ENCODE measurements around the gene KMT2C.
"Not testable (repeated sequence)": the region's sequence is repeated elsewhere in the genome, so short reads cannot be mapped to it uniquely, and the experiment has no call there.

Gene KMT2C

DNA sequence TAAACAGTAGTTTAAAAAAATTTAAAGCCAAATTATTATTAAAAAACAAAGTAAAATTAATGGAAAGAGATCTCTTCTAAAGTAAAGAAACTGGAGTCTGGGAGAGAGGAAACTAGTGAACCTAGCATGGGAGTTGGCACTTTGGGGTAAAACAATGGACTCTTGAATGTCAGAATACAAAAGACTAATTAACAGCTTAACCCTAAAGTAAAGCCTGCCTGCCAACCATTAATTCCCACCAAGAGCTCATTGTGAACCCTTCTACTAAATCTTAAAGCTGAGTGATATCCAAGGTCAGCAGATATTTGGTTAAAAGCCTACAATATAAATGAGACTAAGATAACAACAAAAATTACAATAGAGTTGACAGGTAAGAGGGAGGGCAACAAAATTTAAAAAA lies 36.5 kb downstream of the KMT2C start:
- DNase-seq = no peak

DNA sequence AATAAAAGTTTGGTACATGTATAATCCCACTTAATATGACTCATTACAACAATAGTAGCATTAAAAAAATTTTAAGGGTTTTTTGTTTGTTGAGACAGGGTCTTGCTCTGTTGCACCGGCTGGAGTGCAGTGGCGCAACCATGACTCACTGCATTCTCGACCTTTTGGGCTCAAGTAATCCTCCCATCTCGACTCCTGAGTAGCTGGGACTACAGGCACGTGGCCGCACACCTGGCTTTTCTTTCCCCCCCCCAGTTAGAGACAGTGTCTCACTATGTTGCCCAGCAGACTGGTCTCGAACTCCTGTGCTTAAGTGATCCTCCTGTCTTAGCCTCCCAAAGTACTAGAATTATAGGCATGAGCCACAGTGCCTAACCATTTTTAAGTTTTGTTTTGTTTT lies 40.7 kb downstream of the KMT2C start:
- no peak for DNase-seq

- not testable (repeated sequence) for DNase-seq
Measured at GRCh38 chr7:152394214-152394613, 41.6 kb downstream of the KMT2C start.

DNA sequence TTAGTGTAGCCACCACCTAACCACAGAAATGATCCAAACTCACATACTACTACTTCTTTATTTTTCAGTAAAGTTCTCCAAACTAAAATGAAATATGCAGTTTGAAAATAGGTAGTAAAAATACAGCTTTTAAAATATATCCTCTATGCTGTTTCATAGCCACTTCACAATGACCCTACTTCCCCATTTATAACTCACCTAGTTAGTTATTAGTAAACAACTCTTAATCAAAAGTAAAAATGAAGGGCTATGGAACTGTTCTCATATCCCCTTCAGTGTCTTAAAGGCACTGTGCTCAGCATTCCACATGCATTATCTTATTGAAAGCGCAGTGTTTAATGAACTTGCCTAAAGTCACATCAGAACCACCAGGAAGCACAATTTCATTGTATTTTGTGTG lies 43.5 kb downstream of the KMT2C start:
- no peak for DNase-seq

GRCh38 chr7:152386136-152386764 lies 49.6 kb downstream of the KMT2C start:
- not testable (repeated sequence) for DNase-seq

DNA sequence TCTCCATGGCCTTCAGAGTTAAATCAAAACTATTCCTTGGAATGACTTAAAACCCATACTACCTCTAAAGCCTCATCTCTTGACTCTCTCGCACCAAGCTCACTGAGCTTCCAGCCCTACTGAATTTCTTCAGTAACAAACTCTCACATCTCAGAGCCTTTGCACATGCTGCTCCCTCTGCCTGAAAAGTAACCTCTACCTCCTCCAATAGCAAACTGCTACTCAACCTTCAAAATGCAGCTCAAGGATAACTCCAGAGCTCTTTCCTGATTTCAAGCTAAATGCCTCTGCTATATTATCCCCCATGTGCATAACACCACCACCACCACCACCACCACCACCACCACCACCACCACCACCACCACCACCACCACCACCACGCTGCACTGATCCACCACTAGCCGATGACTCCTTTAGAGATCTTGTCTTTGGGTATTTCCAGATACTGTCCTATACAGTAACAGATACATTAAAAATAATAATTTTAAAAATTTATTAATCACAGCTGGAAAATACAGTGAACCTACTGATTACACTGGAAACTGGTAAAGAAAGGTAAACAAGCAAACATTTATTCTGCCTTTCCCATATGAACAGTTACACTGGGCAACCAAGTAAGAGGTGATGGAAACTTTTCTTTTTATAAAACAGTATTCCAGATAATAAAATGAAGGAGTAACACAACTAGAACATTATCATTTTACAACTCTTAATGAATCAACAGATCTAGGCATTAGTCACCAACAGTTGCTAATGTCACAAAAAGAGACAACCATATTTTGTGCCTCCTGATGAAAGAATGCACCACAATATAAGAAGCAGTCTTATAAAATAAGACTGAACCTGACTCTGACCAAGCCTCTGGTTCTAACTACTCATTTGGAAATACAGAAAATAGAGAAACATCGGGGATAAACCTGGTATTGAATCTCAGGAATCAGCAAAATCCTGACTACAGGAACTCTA lies 51.3 kb downstream of the KMT2C start:
- not testable (repeated sequence) for DNase-seq

DNA sequence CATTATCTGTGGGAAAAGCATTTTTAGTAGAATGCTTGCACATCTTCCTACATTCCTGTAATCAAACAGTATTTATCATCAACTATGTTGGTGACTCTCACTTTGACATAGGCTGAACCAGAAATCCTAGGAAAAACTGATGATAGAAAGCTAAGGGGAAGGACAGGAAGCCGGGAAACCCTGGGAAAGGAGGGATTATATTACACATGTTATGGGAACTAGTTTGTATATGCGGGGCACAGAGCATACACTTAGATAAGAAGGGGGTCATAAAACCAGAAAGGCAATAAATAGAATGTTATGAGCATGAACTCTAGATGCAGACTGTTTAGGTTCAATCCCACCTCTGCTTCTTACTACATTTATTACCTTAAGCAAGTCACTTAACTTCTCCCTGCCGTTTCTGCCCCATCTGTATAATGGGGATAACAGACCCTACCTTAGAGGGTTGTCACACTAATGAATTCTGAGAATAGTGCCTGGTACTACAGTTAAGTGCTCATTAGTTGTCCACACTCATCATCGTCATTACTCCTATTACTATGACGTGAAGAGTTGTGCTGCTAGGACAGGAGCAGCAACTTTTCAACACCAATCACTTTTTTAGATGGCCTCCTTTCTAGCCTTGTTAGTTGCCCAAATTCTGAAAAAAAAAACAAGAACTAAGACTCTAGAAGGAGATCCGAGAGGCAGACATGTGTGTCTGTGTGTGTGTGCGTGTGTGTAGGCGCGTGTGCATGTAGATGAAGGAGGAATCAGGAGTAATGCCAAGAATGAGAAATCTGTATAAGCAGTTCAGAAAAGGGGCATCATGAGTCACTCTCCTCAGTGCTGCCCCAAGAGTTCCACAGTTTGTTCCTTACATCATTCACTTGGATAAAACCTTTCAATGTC lies 52.2 kb downstream of the KMT2C start:
- DNase-seq = no peak

GRCh38 chr7:152382244-152382643 lies 53.6 kb downstream of the KMT2C start:
- DNase-seq = no peak

DNA sequence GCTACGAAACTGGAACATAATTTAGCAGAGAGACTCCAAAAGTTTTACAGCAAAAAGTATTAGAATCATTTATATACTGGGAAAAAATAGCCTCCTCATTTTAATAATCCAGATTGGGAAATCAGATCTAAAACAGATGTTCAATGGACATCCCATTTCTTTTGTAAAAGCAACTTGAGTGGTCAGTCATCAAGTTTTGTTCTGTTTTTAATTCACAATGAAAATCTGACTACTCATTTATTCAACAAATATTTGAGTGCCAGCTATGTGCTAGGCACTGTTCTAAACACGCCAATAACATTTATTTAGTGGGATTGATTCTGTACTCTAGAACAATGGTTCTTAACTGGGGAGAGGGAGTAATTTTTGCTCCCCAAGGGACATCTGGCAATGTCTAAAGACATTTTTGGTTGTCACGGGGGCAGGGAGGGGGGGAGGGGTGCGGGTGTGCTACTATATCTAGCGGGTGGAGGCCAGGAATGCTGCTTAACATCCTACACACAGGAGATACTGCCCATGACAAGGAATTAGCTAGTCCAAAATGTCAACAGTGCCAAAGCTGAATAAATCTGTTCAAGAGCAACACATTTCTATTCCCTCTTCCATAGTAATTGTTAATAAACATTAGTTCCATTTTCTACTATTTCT lies 54.7 kb downstream of the KMT2C start:
- not testable (repeated sequence) for DNase-seq

- not testable (repeated sequence) for DNase-seq
Measured at GRCh38 chr7:152378497-152378896, 57.3 kb downstream of the KMT2C start.

DNA sequence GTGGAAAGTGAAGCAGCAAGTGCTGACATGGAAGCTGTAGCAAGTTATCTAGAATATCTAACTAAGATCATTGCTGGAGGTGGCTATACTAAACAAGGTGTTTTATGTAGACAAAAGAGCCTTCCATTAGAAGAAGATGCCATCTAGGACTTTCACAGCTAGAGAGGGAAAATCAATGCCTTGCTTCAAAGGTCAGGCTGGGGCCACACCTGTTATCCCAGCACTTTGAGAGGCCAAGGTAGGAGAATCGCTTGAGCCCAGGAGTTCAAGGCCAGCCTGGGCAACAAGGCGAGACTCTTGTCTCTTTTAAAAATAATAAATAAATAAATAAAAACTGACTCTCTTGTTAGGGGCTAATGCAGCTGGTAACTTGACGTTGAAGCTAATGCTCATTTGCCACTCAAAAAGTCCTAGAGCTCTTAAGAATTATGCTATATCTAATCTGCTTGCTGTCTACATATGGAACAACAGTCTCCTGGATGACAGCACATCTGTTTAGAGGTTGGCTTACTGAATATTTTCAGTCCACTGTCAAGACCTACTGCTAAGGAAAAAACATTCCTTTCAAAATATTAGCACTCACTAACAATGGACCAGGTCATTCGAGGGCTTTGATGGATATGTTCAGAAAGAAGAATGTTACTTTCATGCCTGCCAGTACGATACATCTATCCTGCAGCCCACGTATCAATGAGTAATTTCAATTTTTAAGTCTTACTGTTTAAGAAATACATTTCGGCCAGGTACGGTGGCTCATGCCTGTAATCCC lies 58.9 kb downstream of the KMT2C start:
- not testable (repeated sequence) for DNase-seq

- no peak for DNase-seq
Measured at GRCh38 chr7:152370297-152370696, 65.5 kb downstream of the KMT2C start.

- DNase-seq = peak; percentile 44
Measured at GRCh38 chr7:152369518-152369917, 66.3 kb downstream of the KMT2C start.

DNA sequence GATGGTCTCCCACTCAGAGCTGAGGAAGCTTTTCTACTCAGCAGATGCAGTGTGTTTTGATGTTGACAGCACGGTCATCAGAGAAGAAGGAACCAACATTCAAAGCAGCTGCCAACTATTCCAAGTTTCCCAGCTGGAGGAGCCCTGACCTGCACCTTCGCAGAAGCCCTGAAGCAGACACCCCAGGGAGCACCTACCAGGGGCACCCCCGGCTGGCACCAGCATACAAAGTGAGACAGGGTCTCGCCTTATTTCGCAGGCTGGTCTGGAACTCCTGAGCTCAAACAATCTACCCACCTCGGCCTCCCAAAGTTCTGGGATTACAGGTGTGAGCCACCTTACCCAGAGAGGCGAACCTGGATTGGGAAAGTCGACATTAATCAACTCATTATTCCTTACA lies 68.6 kb downstream of the KMT2C start:
- no peak for DNase-seq

GRCh38 chr7:152366662-152367061 lies 69.1 kb downstream of the KMT2C start:
- DNase-seq = no peak

- no peak for DNase-seq
Measured at GRCh38 chr7:152365982-152366603, 69.7 kb downstream of the KMT2C start.

DNA sequence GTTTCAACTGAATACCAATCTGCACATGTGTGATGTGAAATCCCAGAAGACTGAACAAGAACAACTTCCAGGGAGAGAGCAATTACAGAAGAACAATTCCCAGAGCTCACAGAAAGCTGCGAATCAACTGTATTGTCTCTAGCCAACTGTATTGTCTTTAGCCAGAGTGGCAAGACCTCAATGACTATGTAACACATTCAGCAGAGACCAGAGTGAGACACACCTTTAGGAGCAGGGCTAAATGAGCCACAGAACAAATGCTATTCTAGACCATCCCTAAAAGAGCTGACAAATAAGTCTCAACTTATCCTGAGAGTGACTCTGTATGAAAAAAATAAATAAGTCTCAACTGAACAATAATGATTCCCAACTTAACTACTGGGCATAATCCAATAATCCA lies 72.0 kb downstream of the KMT2C start:
- no peak for DNase-seq

- no peak for DNase-seq
Measured at GRCh38 chr7:152362128-152362926, 73.5 kb downstream of the KMT2C start.

- no peak for DNase-seq
Measured at GRCh38 chr7:152355474-152356057, 80.2 kb downstream of the KMT2C start.

GRCh38 chr7:152354061-152354460 lies 81.7 kb downstream of the KMT2C start:
- DNase-seq = no peak
